Activated CD8-positive, alpha-beta memory T cell treated with anti-CD3 and anti-CD28 coated beads for 48 hours (primary cell): ENCODE data around the gene TEKT5.
"Not testable (repeated sequence)": the region's sequence is repeated elsewhere in the genome, so short reads cannot be mapped to it uniquely, and the experiment has no call there.

Experiments
- DNase-seq, 3 experiments: peaks; one replicate each; pipeline ENCODE4 v3.0.0-alpha.2; 2020; ENCODE audit warnings: low read depth in 2 of 3, low spot score in 2 of 3

Gene TEKT5

DNA sequence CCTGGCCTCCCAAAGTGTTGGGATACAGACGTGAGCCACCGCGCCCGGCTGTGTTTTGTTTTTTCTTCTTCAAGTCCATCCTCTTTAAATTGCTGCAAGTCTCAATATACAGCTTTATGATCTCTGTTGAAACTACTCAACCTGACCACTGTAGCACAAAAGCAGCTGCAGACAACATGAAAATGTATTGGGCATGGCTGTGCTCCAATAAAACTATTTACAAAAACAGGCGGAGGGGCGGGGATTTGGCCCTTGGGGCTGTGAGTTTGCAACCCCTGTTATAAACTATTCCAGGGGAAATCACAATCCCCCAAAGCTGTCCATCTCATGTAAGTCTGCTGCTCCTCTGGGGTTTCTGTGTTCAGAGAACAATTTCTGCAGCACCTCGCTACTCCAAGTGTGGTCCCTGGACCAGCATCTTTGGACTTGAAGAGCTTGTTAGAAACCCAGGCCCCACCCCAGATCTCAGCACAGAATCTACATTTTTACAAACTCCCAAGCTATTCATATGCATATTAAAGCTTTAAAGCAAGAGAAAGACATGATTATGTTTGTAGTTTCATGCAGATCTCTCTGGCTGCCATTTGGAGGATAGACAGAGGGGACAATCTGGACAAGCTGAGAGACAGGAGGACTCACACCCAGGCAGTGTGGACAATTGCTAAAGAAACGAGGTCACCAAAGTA lies 33.6 kb downstream of the TEKT5 start:
- DNase-seq = no peak

DNA sequence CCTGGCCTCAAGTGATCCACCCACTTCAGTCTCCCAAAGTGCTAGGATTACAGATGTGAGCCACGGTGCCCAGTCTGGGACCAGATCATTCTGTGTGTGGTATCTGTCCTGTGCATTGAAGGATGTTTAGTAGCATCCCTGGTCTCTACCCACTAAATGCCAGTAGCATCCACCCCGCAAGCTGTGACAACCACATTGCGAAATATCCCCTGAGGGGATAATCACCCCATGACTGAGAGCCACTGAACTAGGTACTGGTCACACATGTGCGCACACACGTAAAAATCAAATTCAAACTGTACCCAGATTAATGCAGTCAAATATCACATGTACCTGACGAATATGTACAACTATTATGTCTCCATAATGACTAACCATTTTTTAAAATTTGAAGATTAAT lies 35.8 kb downstream of the TEKT5 start:
- DNase-seq = no peak

DNA sequence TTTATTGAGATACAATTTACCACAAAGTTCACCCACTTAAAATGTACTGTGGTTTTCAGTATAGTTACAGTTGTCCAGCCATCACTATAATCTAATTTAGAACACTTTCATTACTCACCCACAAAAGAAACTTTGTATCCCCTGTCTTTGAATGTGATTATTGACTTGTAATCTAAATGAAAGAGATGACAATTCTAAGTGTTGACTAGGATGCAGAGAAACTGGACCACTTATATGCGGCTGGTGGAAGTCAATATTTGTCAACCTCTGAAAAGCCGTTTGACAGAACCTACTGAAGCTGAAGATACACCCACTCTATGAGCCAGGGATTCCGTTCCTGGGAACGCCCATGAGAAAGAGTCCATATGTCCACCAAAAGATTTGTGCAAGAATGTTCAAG lies 36.8 kb downstream of the TEKT5 start:
- no peak for DNase-seq

DNA sequence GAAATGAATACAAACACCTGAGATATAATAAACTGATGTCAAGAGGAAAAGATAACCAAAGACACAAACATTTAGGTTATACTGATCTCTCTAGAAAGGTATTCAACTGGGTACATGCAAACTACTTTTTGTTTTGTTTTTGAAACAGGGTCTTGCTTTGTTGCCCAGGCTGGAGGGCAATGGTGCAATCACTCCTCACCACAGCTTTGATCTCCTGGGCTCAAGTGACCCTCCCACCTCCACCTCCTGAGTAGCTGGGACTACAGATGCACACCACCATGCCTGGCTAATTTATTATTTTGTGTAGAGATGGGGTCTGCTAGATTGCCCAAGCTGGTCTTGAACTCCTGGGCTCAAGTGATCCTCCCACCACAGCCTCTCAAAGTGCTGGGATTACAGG lies 38.1 kb downstream of the TEKT5 start:
- DNase-seq = no peak

DNA sequence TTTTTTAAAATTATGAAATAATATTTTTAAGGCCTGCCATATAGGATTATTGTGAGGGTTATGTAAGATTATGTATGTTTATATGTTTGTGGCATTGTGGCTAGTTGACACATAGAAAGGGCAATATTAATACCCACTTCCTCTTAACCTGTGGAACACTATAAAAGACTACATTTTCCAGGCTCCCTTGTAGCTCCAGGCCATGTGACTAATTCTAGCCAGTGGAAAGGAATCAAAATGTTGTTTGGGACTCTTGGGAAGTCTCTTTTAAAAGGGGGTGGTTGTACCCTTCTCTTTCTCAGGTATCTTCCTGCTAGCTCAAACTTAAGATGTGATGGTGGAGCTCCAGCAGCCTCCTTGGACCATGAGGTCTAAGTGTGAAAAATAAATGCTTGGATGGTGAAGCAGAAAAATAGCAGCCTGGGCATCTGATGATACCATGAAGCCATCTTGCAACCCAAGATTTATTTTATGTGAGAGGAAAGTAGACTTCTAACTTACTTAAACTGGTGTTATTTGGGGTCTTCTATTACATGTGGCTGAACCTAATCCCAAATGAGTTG lies 39.2 kb downstream of the TEKT5 start:
- DNase-seq = no peak

DNA sequence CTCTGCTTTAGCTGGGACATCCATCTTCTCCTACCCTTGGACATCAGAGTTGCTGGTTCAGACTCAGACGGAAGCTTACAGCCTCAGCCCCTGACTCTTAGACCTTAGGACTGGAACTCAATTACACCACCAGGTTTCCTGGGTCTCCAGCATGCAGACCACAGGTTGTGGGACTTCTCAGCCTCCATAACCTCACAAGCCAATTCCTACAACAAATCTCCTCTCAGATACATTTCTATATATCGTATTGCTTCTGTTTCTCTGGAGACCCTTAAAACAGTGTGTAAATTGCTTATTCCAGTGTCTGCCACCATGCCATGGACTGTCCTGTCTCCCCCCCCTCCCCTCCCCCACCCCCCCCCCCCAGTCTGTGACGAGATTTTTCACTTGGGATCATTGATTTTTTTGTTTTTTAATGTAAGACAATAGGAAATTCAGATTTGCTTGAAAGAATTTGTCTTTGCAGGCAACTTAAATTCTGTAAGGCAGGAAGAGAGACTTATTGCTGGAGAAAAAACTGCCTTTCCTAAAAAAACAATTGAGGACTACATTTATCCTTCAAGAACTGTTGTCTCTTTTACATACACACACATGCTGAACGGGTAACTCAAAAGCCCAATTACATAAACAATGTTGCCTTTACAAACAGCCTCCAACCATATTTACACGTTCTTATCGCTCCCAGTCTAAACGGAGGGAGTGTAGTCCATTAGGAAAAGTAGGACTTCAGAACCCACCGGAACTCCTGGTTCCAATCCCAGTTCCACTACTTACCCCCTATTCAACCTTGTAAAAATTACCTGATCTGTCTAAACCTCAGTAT lies 39.9 kb downstream of the TEKT5 start:
- no peak for DNase-seq

DNA sequence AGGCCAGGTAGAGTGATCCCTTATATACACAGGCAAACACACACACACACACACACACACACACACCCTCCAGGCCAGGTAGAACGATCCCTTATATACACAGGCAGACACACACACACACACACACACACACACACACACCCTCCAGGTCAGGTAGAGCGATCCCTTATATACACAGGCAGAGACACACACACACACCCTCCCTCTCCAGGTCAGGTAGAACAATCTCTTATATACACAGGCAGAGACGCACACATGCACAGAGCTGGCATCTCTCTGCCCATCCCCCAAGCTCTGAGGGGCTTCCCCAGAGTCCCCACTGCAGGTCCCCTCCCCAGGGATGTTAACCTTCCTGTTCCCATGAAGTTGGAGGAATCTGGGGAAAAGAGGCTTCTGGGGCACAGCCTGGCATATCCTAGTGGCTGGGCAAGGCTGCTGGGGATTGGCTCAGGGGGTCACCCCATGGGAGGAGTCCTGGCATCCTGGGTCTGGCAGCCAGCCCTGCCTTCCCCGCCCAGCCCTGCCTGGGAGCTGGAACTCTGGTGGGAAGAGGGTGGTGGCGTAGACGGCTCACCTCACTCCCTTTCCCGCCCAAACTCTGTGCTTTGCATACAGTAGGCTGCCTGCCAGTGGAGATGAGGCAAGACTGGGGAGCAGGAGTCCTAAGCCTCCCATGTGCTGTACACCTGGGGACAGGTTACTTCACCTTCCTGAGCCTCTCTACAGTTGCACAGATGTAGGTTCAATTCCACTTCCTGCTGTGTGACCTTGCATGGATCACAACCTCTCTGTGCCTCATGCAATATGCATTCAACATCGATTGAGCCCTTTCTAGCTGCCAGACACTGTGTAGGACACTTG lies 41.8 kb downstream of the TEKT5 start:
- no peak for DNase-seq

DNA sequence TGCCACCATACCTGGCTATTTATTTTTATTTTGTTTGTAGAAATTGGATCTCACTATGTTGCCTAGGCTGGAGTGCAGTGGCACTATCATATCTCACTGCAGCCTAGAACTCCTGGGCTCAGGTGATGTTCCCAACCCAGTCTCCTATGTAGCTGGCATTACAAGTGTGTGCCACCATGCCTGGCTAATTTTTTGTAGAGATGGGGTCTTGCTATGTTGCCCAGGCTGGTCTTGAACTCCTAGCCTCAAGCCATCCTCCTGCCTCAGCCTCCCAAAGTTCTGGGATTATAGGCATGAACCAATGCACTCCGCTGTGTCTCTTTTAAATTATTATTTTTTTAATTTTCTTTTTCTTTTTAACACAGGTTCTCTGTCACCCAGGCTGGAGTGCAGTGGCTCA lies 45.6 kb downstream of the TEKT5 start:
- DNase-seq = not testable (repeated sequence)

DNA sequence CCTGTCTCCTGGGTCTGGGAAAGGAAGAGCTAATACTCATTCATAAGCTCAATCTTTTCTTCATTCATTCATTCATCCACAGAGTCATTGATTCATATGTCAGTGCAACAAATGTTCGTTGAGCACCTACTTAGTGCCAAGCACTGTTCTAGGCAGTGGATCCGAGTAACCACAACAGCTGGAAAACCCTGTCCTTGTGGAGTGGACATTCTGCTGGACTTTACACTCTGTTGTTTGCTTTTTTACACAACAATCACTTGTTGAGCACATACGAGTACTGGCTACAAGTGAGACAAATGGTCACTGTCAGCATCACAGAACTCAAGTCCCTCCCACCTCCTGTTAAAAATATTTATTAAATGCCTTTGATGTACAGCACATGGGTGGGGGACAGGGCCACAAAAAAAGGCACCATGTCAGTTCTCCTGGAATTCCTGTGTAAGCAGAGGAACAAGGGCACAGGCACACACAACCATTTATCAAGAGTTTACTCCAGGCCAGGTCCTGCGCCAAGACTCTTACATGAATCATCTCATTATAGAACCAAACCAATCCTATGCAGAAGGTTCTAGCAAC lies 46.9 kb downstream of the TEKT5 start:
- no peak for DNase-seq

DNA sequence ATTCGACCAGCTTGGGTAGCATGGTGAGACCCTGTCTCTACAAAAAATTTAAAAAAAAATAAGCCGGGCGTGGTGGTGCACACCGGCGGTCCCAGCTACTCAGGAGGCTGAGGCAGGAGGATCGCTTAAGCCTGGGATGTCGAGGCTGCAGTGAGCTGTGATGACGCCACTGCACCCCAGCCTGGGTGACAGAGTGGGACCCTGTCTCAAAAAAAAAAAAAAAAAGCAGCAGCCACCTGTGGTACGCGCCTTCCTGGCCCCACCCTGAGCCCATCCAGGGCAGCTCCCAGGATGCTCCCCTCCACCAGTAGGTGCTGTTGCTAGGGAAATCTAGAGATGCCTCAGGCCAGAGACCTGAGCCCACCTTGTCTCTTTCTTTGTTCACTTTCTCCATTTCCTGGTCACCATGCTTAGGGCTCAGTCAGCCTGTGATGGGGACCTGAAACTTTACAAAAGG lies 47.4 kb downstream of the TEKT5 start:
- DNase-seq = no peak

DNA sequence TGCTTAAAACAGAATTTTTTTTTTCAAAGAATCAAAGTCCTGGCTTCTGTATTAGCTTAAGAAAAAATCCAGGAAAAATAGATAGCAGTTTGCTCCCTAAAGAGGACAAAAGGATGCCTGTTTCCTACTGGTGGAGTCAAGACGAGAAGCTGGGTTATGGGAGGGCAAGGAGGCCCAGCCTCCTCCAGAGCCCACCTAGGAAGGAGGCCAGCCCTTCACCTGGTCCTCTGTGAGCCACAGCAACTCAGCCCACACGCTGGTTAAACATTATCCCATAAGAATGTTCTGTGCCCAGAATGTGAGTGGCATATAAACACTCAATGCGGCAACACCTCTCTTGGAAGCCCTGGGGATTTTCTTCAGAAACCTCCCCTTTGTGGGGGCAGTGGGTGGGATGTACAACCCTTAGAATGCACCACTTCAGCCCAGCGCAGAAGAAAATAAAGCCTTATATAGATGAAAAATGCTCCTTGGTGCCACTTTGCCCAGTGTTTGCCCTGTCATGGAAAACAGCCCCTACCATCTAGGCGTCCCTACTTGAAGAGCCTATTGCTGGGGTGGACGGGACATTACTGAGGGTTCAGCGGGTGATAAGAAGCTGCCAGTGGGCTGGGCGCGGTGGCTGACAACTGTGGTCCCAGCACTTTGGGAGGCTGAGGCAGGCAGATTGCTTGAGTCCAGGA lies 48.0 kb downstream of the TEKT5 start:
- DNase-seq = no peak

DNA sequence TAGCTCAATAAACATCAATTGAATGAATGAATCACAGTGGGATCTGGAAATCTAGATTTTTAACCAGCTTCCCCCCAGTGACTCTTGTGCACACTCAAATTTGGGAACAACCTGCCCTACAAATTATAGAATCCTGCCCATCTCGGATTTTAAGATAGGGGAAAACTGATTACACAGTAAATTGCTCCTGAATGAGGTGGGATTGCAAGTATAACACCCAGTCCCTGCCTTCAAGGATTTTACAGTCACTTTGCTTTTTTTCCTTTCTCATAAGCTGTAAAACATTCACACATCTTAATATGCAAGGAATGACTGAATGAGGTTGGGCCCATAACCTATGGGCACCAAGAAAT lies 48.5 kb downstream of the TEKT5 start:
- no peak for DNase-seq

DNA sequence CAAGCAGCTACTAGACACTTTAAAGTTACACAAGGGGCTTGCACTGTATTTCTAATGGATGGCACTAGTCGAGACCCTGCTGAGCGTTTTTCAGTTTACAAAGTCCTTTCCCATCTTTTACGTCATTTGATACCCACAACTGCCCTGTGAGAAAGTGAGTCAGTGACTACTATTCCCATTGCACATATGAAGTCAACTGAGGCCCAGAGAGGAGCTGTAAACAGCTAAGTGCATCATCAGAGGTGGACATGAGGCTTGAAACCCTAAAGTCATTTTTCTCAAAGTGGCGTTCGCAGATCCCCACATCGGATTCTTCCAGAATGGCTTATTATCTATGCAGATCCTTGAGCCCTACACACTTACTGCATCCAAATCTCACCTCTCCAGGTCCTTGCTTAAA lies 50.6 kb downstream of the TEKT5 start:
- no peak for DNase-seq

DNA sequence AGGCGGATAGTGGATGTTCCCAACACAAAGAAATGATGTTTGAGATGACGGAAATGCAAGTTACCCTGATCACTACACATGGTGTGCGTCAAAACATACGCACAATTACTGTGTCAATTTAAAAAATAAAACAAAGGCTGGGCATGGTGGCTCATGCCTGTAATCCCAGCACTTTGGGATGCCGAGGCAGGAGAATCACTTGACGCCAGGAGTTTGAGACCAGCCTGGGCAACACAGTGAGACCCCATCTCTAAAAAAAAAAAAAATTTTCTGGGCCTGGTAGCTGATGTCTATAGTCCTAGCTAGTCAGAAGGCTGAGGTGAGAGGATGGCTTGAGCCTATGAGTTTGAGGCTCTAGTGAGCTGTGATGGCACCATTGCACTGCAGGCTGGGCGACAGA lies 51.8 kb downstream of the TEKT5 start:
- DNase-seq = no peak

DNA sequence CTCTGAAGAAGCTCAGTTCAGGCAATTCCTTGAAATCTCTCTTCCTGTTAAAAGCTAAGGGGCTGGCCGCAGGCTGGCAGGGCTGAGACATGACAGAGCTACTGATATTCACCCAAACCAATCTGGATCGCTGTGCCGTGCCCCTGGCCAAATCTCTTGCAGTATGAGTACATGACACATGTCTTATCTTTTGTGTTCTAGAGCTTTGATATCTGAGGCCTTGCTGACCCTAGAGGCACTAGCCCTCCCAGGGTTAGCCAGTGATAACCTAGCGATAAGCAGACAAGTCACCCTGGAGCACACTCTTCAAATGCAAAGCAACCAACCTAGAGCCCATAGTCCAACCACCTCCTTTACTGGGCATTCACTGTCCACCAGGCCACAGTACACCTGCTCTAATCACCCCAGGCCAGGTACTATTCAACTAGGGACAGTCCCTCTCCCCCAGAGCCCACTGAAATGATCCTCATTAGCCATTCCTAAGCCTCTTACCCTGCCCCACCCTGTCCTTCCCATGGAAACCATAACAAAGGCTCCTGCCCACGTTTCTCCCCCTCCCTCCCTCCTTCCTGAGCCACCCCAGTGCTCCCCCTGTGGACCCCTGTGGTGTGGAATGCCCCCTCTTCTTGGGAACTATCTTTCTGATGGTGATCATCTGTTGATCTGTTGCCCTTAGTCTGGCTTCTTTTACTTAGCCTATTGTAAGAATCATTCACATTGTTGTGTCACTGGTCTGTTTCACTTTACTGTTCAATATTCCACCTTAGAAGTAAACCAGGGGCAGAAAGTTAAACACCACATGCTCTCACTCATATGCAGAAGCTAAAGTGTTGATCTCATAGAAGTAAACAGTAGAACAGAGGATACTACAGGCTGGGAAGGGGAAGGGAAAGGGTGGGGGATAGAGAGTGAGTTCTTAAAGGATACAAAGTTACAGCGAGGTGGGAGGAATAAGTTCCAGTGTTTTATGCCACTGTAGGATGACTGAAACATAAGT lies 52.5 kb downstream of the TEKT5 start:
- DNase-seq = no peak

DNA sequence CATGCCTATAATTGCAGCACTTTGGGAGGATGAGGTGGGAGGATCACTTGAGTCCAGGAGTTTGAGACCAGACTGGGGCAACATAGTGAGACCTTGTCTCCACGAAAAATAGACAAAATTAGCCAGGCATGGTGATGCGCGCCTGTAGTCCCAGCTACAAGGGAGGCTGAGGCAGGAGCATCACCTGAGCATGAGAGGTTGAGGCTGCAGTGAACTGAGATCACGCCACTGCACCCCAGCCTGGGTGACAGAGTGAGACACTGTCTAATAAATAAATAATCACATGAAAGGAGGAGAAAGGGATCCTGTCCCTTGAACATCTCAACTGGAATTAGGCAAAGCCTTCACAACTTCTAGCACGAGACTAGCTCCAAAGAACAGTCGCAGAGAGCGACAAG lies 53.2 kb downstream of the TEKT5 start:
- no peak for DNase-seq

DNA sequence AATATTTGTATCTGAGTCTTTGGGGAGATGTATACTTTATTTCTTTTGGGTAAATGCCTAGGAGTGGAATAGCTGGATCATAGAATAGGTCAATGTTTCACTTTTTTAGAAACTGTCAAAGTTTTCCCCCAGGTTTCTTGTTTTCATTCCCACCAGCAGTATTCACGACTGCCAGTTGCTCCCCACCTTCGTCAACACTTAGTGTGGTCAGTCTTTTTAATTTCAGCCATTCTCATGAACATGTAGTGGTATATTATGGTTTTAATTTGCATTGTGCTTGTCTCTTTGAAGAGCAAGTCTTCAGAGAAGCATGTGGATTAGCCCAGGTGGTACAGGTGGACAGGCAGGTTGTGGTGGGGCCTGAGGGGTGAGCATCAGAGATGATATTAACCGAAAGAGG lies 53.8 kb downstream of the TEKT5 start:
- no peak for DNase-seq

DNA sequence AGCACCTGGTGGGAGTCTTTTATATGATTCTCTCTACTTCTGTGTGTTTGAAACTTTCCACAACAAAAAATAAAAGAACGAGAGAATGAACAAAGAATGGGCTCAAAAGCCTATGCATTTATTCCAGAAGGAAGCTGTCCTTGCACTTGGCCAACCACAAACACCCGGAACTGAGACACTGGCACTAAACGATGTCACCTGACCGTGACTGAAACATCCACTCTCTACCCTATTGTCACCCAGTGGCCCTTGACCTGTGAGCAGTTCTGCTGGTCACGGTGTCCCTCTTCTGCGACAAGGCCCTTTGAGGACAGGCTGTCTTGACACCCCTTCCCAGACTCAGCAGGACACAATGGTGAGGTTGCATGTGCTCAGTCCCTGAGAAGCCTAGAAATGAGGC lies 56.6 kb downstream of the TEKT5 start:
- DNase-seq = no peak

DNA sequence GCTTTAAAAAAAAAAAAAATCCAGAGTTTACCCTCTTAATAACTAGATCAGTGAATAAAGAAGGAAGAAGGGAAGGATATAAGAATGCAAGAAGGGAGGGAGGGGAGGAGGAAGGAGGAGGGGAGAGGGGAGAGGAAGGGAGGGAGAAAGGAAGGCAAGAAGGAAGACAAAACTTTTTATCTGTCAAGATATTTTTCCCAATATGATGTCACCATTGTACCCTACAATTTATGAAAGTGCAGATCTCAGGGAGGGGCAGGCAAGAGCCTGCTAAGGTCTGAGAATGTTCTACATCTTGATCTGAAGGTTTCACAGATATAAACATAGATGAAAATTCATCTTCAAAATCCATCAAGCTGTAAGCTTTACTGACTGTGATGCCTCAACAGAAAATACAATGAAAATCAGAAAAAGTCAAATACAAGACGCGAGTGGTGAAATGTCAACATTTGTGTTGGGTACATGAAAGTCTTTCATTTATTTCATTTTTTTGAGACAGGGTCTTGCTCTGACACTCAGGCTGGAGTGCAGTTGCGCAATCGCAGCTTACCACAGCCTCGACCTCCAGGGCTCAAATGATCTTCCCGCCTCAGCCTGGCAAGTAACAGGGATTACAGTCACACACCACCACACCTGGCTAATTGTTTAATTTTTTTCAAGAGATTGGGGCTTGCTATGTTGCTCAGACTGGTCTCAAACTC lies 57.2 kb downstream of the TEKT5 start:
- no peak for DNase-seq
